ENCODE measurements around the gene CCND1. TPM values are rescaled to one million over a fixed set of nuclear protein-coding genes. Genes with fewer than 3 reads are reported as not detected.

The CCND1 gene
- total RNA-seq, 1 donor from 2014 or later, result 162 TPM

- ATAC-seq (no peak), DNase-seq (no peak)
- intact Hi-C loops (cut with micrococcal nuclease), result no loop called here
These were observed 17.9 kb downstream of the CCND1 start for GRCh38 chr11:69658626-69659450.

GRCh38 chr11:69659591-69659990, 18.6 kb downstream of the CCND1 start:
- DNase-seq (no peak), ATAC-seq (no peak)
- intact Hi-C loops (cut with micrococcal nuclease), result no loop called here

- ATAC-seq, result no peak
- intact Hi-C loops (cut with micrococcal nuclease), result no loop called here
- no peak for DNase-seq
These were observed 19.1 kb downstream of the CCND1 start for GRCh38 chr11:69660001-69660500.

GRCh38 chr11:69661413-69661715, 20.4 kb downstream of the CCND1 start:
- peak; percentile 15 for DNase-seq
- intact Hi-C loops (cut with micrococcal nuclease), result no loop called here
- ATAC-seq, result no peak

- peak; percentile 71 for DNase-seq
- intact Hi-C loops (cut with micrococcal nuclease), result no loop called here
- ATAC-seq, result peak; percentile 65
These were observed 21.2 kb downstream of the CCND1 start for GRCh38 chr11:69662021-69662698.

- DNase-seq (peak; percentile 17), ATAC-seq (no peak)
- intact Hi-C loops (cut with micrococcal nuclease), result no loop called here
These were observed 21.9 kb downstream of the CCND1 start for GRCh38 chr11:69662806-69663205.

- intact Hi-C loops (cut with micrococcal nuclease), result no loop called here
- ATAC-seq (no peak), DNase-seq (no peak)
These were observed 22.4 kb downstream of the CCND1 start for GRCh38 chr11:69663326-69663725.

- intact Hi-C loops (cut with micrococcal nuclease), result no loop called here
- DNase-seq, result no peak
- no peak for ATAC-seq
These were observed 23.3 kb downstream of the CCND1 start for GRCh38 chr11:69664103-69664775.

GRCh38 chr11:69664901-69665300, 23.9 kb downstream of the CCND1 start:
- DNase-seq (no peak), ATAC-seq (no peak)
- intact Hi-C loops (cut with micrococcal nuclease), result no loop called here

- ATAC-seq (no peak), DNase-seq (no peak)
- intact Hi-C loops (cut with micrococcal nuclease), result no loop called here
These were observed 24.7 kb downstream of the CCND1 start for GRCh38 chr11:69665669-69666068.

- ATAC-seq (no peak), DNase-seq (no peak)
- intact Hi-C loops (cut with micrococcal nuclease), result no loop called here
These were observed 25.3 kb downstream of the CCND1 start for GRCh38 chr11:69666261-69666660.

GRCh38 chr11:69666752-69667536, 26.0 kb downstream of the CCND1 start:
- ATAC-seq (no peak), DNase-seq (peak; percentile 25)
- intact Hi-C loops (cut with micrococcal nuclease), result no loop called here

GRCh38 chr11:69667619-69668604, 27.0 kb downstream of the CCND1 start:
- no peak for ATAC-seq
- intact Hi-C loops (cut with micrococcal nuclease), result no loop called here
- no peak for DNase-seq

GRCh38 chr11:69669486-69669885, 28.5 kb downstream of the CCND1 start:
- ATAC-seq, result no peak
- intact Hi-C loops (cut with micrococcal nuclease), result no loop called here
- peak; percentile 23 for DNase-seq

GRCh38 chr11:69670158-69670845, 29.3 kb downstream of the CCND1 start:
- ATAC-seq (peak; percentile 76), DNase-seq (peak; percentile 89)
- intact Hi-C loops (cut with micrococcal nuclease), result no loop called here

GRCh38 chr11:69671734-69672465, 30.9 kb downstream of the CCND1 start:
- no peak for DNase-seq
- no peak for ATAC-seq
- intact Hi-C loops (cut with micrococcal nuclease), result no loop called here

GRCh38 chr11:69674267-69674885, 33.4 kb downstream of the CCND1 start:
- peak; percentile 1 for ATAC-seq

More at GRCh38 chr11:69674267-69674885, 33.4 kb downstream of the CCND1 start:
- intact Hi-C loops (cut with micrococcal nuclease), result no loop called here
- peak; percentile 54 for DNase-seq
